HUDEP-2 (cell line): ENCODE measurements around the gene COL8A1.
"Not testable (repeated sequence)": the region's sequence is repeated elsewhere in the genome, so short reads cannot be mapped to it uniquely, and the experiment has no call there.

ENCODE experiments used
- DNase-seq, 76 experiments: peaks; one replicate each; lab custom pipeline; 2025; ENCODE audit not compliant: unreplicated experiment in 76 of 76; lab: John Stamatoyannopoulos, UW

Gene COL8A1

DNA sequence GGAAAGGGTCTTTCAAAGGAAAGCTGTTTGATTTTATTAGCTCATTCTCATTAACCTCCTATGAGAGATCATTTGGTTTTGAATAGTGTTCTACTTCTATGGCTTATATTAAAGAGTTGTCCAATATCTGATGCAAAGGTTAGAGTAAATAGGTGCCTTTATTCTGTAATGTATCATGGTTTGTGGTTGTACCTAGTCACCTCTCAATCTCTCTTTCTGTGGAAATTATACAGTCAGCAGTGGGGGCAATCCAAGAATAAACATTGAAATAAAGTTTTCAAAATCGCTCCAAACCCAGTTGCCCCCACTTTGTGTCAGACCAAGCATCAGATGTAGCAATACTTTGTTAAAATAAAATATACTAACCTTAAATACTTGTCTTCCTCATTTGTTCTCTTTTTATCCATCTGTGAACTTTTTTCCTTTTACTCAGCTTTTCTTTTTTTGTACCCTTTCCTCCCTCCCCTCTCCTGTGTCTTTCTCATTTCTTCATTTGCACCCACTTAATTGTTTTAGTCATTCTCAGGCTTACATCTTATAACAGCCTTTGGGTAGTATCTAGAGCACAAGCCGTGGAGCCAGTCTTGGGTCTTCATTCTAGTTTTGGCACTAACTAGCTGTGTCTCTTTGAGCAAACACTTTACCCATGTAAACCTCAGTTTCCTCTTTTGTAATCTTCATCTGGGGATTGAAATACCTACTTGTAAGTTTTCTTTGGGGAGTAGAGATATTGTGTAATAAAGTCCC lies 196.0 kb downstream of the COL8A1 start:
- no peak for DNase-seq

DNA sequence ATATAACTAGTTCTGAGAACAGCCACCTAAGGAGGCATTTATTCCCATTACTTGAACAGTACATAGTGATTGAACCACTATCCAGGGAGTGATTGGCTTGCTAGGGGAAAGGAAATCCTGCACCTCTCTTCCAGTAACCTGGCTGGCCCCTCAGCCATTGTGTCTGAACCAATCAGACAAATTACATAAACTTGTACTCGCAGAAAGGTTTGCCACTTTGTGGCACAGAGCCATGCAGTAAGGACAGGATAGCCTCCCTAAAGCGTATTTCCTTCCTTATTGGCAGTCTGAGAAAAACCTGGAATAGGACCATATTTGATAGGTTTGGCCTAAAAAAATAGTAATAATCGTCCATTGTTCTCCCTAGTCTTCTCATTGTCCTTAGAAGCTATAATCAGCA lies 198.3 kb downstream of the COL8A1 start:
- no peak for DNase-seq

DNA sequence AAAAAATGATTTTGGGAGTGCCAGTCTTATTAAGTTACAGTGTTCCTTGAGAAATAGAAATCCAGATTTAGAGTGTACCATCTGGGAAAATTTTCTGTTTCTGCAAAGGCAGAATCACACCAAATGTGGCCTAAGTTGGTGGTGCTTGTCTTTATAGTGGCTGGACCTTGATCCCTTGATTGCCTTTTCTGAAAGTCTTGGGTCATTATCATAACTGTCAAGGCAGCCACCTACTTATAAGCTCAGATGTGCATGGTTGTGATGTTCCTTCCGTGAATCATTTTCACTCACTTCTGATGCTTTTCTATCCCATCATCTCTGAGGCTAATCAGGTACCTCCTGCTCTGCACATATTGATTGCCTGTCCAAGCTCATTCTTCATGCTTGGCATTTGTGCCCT lies 199.3 kb downstream of the COL8A1 start:
- DNase-seq, result no peak

DNA sequence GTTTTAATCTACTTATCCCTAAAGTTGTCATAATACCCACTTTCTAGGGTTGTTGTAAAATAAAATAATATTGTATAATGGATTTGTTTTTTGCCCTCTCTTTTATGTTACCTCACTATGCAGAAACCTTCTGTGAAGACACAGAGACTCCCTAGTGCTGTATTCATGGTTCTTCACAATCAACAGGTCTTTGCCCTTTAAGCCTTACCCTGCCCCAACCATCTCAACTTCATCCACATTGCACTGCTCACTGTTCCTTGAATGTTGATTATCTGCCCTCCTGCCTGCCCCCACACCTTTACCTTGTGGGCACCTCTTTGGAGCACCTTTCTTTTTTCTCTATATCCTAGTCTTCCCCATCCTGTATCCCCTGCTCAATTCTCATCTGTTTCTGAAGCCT lies 200.4 kb downstream of the COL8A1 start:
- DNase-seq, result no peak

DNA sequence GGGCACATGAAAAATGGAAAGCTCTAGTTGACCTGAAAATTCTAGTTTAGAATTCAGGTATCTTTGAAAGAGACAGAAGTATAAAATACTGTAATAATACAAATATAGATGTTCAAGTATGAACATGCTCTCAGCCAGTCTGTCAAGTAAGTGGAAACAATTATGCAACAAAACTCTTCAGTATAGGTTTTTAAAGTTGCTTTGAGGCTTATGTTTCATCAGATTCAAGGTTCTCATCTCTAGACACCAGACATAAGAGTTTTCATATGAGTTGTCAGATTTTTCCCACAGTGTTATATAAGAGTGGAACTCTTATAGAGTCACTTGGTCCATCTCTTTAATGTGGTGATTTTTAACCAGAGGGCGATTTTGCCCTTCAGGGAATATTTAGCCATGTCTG lies 201.2 kb downstream of the COL8A1 start:
- no peak for DNase-seq

DNA sequence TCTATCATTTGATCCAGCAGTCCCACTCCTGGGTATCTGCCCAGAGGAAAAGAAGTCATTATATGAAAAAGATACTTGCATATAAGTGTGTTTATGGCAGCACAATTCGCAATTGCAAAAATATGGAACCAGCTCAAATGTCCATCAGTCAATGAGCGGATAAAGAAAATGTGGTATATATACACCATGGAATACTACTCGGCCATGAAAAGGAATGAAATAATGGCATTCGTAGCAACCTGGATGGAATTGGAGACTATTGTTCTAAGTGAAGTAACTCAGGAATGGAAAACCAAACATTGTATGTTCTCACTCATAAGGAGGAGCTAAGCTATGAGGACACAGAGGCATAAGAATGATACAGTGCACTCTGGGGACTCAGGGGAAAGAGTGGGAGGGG lies 203.6 kb downstream of the COL8A1 start:
- not testable (repeated sequence) for DNase-seq

DNA sequence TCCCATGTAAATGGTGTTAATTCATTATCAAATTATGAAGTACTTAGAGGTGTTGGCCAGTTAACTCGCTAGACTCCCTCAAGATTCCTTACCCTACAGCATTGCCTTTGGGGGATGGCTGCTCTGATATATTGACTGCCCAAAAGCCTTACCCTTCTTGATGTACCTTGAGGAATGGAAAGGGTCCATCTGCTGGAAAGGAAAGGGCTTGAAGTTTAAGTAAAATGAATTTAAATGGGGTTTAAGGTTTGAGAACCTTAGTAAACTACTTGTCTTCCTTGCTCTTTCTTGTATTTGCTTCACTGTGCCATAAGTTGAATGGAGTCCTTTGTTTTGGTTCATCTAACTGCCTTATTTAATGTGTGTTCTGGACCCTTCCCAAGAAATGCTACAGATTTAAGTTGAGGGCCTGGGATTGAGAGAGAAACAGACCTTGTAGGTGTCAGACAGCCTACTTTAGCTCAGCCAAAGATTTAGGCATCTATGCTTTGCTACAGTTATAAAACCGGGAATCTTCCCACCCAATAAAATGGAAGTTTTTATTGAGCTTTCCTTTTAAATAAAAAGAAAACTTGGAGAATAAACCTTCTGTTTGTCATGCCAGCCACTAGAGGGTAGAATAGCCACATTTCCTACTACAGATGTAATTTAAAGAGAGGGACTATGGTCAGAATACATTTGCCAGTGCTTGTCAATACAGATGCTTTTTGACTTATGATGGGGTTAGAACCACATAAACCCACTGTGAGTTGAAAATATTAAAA lies 204.6 kb downstream of the COL8A1 start:
- DNase-seq, result peak in 8 of 76 experiments; percentile 4 to 23 (median 10)

DNA sequence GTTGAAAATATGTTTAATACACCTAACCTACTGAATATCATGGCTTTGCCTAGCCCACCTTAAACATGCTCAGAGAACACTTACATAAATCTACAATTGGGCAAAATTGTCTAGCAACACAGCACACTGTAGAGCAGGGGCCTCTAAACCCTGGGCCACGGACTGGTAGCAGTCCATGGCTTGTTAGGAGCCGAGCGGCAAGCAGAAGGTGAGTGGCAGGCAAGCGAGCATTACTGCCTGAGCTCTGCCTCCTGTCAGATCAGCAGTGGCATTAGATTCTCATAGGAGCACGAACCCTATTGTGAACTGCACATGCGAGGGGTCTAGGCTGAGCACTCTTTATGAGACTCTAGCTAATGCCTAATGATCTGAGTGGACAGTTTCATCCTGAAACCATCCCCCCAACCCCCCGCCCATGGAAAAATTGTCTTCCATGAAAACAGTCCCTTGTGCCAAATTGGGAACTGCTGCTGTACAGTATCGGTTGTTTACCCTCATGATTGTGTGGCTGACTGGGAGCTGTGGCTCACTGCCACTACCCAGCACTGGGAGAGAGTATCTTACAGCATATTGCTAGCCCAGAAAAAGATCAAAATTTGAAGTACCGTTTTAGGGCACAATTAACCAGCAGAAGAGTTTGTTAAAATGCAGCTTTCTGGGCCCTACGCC lies 205.3 kb downstream of the COL8A1 start:
- no peak for DNase-seq

DNA sequence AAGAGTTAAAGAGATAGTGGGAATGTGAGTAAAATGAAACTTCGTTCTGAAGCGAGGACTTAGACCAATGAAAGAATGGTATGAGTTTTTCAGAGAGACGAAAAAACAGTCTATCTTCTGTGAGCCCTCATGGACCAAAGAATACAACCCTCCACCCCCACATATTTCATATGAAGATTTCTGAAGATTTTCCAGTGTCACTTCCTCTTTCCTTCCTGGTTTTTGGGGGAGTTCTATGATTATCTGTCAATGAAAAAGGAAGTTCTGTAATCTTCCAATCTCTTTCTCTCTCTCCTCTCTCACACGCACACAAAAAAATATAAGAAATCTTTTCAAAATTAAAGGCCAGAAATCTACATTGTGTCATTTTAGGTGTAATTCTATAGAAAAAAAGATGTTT lies 206.9 kb downstream of the COL8A1 start:
- no peak for DNase-seq

DNA sequence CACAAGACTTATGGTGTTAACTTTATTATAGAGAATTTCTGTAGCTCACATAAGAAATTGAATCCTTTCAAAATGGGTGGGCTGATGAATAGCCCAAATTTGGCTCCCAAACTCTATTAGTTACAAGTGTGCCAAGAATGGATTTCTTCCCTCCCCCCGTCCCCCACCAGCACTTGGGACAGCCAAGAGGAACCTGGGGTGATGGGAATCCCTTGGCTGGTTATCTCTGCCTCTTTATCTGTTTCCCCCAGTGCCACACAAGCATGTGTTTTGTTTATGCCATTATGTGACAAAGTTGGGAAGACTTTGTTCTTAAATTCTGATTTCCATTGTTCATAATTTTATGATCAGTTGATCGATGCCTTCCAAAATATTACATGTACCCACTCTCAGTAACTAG lies 207.6 kb downstream of the COL8A1 start:
- DNase-seq, result peak in 4 of 76 experiments; percentile 6 to 15 (median 12)

DNA sequence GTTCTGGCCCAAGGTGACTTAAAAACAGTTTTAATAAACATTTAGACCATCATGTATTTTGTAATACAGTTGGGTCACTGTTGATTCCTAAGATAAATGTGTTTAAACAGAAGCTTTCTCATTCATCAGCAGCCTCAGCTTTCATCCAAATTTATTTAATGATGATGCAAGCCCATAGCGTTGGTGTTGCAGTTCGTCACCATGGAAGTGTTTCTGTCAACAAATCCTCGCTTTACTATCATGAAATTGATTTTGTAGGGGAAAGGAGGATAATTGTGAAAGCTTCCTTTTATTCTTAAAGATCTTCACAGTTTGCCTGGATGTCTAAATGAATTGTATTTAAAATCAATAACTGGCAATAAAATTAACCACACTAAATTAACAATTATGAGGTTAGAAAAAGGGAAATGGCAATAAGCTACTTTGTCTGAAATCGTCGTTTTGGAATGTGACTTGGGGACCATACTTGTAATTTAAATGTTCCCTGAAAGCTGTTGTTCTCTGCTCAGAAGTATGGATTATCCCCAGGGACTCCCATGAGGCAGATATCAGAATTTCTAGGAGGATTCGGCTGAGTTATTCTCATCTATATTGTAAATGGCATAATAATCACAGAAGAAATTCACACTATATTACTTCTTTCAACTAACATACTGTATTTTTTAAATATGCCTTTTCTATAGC lies 208.2 kb downstream of the COL8A1 start:
- no peak for DNase-seq

DNA sequence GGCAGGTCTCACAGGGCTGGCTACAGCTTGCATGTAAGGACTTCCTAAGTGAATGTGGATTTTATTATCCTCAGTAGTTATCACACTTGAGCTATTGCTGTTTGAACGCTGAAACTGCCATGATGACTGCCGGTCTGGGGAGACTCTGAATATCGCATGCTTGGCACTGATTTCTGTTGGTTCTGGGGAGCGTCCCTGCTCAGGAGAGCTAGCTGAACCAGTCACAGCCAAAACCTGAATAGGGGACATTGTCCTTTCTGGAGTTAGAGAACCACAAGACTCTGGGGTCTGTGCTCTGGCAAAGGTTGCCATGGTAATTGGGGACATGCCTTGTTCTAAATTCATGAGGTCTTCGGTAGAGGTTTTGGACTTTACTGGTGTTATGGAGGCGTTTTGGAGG lies 210.0 kb downstream of the COL8A1 start:
- DNase-seq, result no peak
